Thoracic aorta (tissue), 2 donors: Measurements from ENCODE around the gene FUZ. TPM values are rescaled to one million over a fixed set of nuclear protein-coding genes. Genes with fewer than 3 reads are reported as not detected.

ENCODE experiments used
- ATAC-seq: fragments of 150-250 bp; one replicate; pipeline ENCODE4 v1.8.0; 2017; ENCODE audit warnings: low read depth; ENCODE audit not compliant: insufficient number of reproducible peaks, low FRiP score
- DNase-seq: peaks from one replicate; pipeline ENCODE4 v3.0.0-alpha.2; 2020; ENCODE audit warnings: low spot score
- H3K27ac ChIP-seq, 2 donors: fragments of 200-600 bp; sonication (generic); 1 replicate in 1 of 2; 2 replicates in 1 of 2; pipeline ENCODE4 v1.5.1; 2016; ENCODE audit warnings: mild to moderate bottlenecking in 2 of 2, moderate library complexity in 2 of 2
- H3K27me3 ChIP-seq: fragments of 200-600 bp; sonication (generic); replicated peaks from 2 replicates; pipeline ENCODE4 v1.6.0; 2016; ENCODE audit warnings: mild to moderate bottlenecking; ENCODE audit not compliant: insufficient read depth
- H3K36me3 ChIP-seq: fragments of 200-600 bp; sonication (generic); one replicate; pipeline ENCODE4 v1.5.1; 2016
- H3K4me1 ChIP-seq, 2 donors: fragments of 200-600 bp; sonication (generic); 1 replicate in 1 of 2; 2 replicates in 1 of 2; pipeline versions ENCODE4 v1.5.1 to v1.6.0; 2016; ENCODE audit warnings: low read depth in 2 of 2, mild to moderate bottlenecking in 1 of 2; ENCODE audit not compliant: control insufficient read depth in 1 of 2
- H3K4me3 ChIP-seq: fragments of 200-600 bp; sonication (generic); 2 replicates; pipeline ENCODE4 v1.5.1; 2016; ENCODE audit warnings: mild to moderate bottlenecking
- H3K9me3 ChIP-seq: fragments of 200-600 bp; sonication (generic); 2 replicates; pipeline ENCODE4 v1.5.1; 2016
- total RNA-seq, 2 donors: library from RNA; depleted of rRNA; stranded (reverse); fragments of >200 nt; gene quantifications; one replicate each; pipeline versions ENCODE4 v1.1.0 to v1.2.3, GENCODE V29; 2016
- TF ChIP-seq, protein P1 (sequence below): fragments of 200-600 bp; sonication (generic); IDR thresholded peaks from one replicate; pipeline ENCODE4 v1.5.1; 2019; ENCODE audit warnings: antibody characterized with exemption

The FUZ gene
- total RNA-seq, 2 donors from 2014 or later, result 23.6 to 27.3 TPM

DNA sequence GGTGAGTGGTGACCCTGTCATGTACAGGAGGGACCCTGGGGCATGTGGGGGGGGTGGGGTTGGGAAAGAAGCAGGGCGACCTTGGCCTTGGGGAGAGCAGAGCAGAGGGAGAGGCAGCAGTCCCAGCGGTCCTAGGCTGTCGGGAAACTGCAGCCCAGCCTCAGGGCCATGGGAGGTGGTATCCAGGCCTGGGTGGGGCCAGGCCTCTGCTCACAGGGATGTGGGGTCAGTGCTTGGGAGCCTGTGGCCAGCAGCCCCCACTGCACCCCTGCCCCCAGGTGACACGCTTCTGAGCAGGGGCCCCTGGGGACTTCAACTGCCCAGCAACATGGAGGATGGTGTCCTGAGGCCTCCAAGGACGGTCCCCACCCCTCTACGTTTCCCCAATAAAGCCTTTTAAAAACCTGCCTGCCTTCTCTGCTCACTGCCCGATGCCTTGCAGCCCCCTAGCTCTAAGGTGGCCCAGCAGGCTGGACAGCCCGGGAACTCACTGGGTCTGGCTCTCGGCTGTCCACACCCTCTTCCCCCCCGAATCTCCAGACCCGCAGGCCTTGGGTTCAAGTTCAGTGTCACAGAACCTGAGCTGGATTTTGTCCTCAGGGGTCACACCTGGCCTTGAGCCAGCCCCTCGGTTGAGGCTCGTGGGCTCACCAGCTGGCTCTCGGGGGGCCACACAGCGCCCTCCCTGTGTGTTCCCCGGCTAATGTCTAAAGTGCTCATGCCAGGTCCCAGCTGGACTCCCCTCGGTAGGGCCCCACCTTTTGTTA lies 47.4 kb upstream of the FUZ start:
- DNase-seq (no peak), ATAC-seq (no peak)
- Histone ChIP-seq H3K27ac (peak overlapping the region in 1 of 2 donors; percentile 34), H3K4me3 (no peak overlapping the region), H3K36me3 (peaks cover 60% of the 10 kb centered on the region), H3K9me3 (no peaks in the 10 kb centered on the region), H3K27me3 (no peaks in the 10 kb centered on the region), H3K4me1 (peaks cover 0 to 7% of the 10 kb centered on the region in 2 donors)
- TF ChIP-seq, protein P1, sequence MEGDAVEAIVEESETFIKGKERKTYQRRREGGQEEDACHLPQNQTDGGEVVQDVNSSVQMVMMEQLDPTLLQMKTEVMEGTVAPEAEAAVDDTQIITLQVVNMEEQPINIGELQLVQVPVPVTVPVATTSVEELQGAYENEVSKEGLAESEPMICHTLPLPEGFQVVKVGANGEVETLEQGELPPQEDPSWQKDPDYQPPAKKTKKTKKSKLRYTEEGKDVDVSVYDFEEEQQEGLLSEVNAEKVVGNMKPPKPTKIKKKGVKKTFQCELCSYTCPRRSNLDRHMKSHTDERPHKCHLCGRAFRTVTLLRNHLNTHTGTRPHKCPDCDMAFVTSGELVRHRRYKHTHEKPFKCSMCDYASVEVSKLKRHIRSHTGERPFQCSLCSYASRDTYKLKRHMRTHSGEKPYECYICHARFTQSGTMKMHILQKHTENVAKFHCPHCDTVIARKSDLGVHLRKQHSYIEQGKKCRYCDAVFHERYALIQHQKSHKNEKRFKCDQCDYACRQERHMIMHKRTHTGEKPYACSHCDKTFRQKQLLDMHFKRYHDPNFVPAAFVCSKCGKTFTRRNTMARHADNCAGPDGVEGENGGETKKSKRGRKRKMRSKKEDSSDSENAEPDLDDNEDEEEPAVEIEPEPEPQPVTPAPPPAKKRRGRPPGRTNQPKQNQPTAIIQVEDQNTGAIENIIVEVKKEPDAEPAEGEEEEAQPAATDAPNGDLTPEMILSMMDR, result no peak

DNA sequence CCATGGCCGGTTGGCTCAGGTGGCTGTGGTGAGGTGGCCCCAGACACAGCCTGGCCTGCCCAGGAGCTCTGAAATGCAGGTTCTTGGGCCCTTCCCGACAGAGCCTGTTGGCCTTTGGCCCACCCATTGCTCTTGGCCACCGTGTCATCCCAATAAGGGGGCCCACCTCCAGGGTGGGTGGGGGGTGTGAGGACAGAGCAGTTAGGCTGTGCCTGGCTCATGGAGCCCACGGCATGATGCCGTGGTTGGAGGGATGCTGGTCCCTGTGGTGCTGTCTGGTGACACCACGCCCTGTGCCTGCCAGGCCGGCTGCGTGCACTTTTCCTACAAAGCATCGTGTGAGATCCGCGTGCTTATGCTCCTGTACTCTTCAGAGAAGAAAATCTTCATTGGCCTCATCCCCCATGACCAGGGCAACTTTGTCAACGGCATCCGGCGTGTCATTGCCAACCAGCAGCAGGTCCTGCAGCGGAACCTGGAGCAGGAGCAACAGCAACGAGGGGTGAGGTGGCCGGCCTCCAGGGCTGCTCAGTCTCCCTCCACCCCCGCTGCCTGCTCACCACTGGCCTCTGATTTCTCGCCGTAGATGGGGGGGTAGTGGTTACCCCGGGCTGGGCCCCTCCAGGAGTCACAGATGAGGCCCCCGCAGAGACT lies 46.7 kb upstream of the FUZ start:
- no peak for DNase-seq
- TF ChIP-seq, protein P1, result no peak
- Histone ChIP-seq H3K4me1 (peaks cover 0 to under 1% of the 10 kb centered on the region in 2 donors), H3K4me3 (no peak overlapping the region), H3K36me3 (peaks cover 65% of the 10 kb centered on the region), H3K27ac (peak overlapping the region in 1 of 2 donors; percentile 52), H3K27me3 (no peaks in the 10 kb centered on the region), H3K9me3 (no peaks in the 10 kb centered on the region)
- no peak for ATAC-seq

DNA sequence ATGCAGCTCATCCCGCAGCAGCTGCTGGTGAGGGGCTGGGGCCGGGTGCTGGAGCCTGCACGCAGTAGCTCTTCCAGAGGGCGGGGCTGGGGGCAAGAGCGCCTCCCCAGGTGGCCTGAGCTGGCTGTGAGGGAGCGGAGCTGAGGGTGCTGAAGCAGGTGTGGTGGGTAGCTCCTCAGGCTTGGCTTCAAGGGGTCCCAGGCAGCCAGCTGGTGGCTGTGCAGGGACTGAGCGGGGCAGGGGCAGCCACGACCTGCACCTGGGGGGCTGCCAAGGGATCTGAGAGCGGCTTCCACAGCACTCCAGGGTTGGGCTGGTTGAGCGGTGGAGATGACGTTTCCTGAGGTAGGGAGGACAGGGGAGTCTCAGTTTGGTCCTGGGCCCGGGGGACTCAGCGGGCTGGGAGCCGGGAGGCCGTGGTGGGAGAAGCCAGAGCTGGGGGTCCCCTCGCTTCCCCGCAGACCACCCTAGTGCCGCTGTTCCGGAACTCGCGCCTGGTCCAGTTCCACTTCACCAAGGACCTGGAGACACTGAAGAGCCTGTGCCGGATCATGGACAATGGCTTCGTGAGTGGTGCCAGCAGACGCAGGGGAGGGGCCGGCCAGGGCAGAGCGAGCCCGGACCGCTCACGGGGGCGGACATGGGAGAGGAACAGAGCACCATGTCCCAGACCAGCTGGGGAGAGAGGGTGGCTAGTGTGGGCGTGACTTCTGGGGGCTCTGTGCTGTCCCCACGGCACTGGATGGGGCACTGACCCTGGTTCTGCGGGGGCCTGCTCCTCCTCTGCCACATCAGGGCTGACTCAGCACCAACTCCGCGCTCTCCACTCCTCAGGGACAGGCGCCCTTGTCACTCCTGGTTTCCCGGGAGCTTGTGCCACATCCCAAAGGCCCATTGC lies 45.2 kb upstream of the FUZ start:
- ATAC-seq (no peak), DNase-seq (no peak)
- Histone ChIP-seq H3K27ac (peak overlapping the region in 1 of 2 donors; percentile 21), H3K4me3 (no peak overlapping the region), H3K36me3 (peaks cover 55% of the 10 kb centered on the region), H3K27me3 (no peaks in the 10 kb centered on the region), H3K4me1 (peaks cover 0 to 11% of the 10 kb centered on the region in 2 donors), H3K9me3 (no peaks in the 10 kb centered on the region)
- TF ChIP-seq, protein P1, result no peak

- no peak for ATAC-seq
- no peak overlapping the region for H3K4me3 ChIP-seq
- DNase-seq, result no peak
- TF ChIP-seq, protein P1, result no peak
- H3K27ac ChIP-seq, result no peak overlapping the region
- H3K27me3 ChIP-seq, result no peaks in the 10 kb centered on the region
- peaks cover 1 to 17% of the 10 kb centered on the region in 2 donors for H3K4me1 ChIP-seq
- H3K9me3 ChIP-seq, result no peaks in the 10 kb centered on the region
- H3K36me3 ChIP-seq, result peaks cover 54% of the 10 kb centered on the region
Measured at GRCh38 chr19:49857838-49858087, 44.7 kb upstream of the FUZ start.
